Head of caudate nucleus (tissue), 42 donors: ENCODE results near the gene ATF4.

Source experiments
- DNase-seq, 42 donors: peaks; one replicate each; pipeline versions ENCODE4 v3.0.0 to v3.0.0-alpha.2; 2020 to 2021; ENCODE audit warnings: mixed read lengths in 7 of 42
- intact Hi-C: fragments of 100-400 bp; cut with DNase I; formaldehyde crosslinking; loops from one replicate; pipeline ENCODE4 v1.15.0; 2022

Gene ATF4, protein sequence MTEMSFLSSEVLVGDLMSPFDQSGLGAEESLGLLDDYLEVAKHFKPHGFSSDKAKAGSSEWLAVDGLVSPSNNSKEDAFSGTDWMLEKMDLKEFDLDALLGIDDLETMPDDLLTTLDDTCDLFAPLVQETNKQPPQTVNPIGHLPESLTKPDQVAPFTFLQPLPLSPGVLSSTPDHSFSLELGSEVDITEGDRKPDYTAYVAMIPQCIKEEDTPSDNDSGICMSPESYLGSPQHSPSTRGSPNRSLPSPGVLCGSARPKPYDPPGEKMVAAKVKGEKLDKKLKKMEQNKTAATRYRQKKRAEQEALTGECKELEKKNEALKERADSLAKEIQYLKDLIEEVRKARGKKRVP

DNA sequence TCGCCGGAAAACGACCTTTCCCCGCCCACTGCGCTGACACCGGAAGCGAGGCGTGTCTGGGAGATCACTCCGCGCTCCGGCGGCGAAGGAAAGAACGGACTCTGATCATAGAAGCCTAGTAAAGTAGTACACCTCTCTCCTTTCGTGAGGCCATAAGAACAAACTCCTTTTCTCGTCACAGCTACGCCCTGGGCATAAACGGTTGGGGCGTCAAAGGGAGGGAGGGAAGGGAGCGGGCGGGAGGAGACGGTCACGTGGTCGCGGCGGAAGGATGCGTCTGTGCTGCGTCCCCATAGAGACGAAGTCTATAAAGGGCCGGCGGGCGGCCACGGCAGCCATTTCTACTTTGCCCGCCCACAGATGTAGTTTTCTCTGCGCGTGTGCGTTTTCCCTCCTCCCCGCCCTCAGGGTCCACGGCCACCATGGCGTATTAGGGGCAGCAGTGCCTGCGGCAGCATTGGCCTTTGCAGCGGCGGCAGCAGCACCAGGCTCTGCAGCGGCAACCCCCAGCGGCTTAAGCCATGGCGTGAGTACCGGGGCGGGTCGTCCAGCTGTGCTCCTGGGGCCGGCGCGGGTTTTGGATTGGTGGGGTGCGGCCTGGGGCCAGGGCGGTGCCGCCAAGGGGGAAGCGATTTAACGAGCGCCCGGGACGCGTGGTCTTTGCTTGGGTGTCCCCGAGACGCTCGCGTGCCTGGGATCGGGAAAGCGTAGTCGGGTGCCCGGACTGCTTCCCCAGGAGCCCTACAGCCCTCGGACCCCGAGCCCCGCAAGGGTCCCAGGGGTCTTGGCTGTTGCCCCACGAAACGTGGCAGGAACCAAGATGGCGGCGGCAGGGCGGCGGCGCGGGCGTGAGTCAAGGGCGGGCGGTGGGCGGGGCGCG is at the start of gene ATF4:
TSS of gene ATF4 (plus strand) at position 337 of the 880 bp plus-strand sequence. CDS start 884 bp downstream, outside the sequence.
- DNase-seq, result peak; percentile 86 to 98 (median 94)
- intact Hi-C loops, result loop anchor here (2.0 kb wide), 1 partner anchor 18 kb away; the partner anchor contains the start of gene MIEF1

DNA sequence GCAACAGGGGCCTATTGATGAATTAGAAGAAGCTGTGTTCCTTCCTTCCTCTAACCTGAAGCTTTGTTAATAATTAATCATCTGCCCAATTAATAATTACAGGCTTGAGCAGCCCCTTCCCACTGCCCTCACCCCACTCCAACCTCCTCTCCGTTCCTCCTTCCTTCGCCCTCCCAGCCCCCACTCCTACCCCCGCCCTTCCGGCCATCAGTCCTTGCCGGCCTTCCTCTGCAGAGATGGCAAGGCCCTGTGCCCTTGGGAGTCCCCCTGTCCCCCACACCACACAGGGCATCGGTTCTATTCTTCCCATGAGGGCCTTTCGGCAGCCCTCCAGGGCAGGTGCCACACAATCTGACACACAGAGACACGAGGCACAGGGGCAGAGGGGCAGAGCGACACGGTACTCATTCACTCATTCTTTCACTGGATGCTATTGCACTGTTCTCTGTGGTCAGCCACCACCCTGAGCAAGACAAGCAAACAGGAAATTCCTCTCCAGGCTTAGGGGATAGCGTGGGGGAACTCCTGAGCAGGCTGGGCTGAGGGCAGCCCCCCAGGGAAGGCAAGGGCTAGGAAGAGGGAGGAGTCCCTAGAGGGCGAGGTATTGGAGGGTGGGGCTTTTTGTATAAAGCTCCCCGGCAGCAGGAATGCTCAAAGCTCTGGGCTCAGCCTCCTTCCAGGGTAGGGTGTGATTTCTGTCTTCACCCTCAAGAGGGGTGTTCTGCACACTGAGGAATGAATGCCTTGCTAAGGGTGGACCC is 48.8 kb upstream of the ATF4 start:
- intact Hi-C loops, result no loop called here
- peak in 1 of 42 donors; percentile 42 for DNase-seq

DNA sequence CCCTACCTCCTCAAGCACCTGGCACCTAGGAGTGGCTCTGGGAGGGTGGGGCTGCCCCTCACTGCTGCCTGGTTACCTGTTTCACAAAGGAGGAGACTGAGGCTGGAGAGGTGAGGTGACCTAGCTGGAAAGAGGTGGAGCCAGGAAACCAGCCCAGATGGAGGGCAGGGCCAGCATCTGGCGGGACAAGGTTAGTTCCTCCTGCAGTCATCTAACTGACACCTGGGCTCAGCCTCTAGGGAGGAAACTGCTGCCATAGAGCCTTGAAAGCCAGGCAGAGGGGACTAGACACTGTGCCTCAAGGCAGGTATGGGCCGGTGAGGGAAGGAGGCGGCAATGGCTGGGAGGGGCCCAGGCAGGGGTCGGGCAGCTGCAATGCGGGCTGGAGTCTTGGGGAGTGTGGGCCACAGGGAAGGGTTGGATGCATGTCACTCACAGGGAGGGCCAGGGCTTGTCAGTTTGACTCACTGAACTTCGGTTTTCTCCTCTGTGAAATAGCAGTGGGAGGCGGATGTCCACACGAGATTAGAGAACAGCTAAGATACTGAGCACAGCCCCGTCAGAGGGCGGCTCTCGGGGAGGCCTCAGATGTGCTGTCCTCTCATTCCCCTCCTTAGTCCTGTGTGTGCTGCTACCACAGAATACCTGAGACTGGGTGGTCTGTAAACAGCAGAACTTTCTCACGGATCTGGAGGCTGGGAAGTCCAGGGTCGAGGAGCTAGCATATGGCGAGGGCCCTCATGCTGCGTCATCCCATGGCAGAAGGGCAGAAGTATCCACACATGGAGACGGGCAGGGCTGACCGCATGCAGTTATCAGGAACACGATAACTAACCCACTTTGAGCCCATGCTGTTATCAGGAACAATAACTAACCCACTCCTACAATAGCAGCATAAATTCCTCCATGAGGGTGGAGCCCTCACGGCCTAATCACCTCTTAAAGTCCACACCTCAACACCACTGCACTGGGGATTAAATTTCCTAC is 47.5 kb upstream of the ATF4 start:
- intact Hi-C loops, result no loop called here
- DNase-seq, result no peak

DNA sequence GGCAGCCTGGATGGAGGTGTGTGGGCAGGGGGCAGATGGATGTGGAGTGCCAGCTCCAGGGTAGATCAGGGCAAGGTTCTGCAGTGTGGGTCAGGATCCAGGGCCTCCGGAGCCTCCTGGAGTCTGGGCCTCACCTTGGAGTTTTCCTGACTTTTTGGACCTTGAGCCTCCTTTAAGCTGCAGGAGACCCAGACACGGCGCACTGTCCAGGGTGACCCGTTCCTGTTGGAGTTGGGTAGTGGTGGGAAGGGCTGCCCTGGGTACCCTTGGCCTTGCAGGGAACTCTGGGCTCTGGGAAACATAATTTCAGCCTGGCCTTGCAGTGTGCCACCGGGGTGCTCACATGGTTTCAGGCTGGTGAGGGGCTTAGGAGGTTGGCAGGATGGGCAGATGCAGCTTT is 46.5 kb upstream of the ATF4 start:
- DNase-seq, result no peak
- intact Hi-C loops, result no loop called here

DNA sequence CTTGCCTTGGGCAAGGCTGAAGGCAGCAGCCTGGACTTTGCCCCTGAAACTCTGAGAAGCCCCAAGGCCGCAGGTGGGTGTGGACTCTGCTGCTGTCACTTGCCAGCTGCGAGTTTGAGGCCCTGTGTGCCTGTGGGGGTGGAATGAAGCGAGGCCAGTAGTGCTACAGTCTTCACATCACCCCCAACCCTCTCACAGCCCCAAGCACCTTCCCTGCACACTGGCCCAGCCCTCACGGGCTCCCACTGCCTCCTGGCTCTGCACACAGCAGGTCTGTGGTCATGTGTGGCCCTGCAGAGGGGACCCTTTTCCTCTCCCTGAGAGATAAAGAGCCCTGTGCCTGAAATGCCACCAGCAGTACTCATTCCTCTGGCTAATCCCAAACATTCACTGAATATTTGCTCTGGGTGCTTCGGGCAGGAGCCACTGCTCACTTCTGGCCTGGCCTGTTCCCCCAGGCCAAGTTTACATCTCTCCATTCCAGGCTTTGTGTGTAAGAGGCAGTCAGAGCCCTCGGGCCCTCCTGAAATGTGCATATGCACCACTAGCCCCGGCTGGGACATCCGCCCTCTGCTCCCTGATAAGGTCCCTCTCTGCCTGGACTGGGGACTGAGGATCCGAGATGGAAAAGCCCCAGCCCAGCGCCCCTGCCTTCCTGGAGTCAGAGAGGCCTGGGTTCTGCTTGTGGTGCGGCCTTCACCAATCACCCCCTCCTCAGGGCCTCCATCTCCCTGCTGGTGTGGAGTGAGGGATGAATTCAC is 45.8 kb upstream of the ATF4 start:
- no peak for DNase-seq
- intact Hi-C loops, result no loop called here

DNA sequence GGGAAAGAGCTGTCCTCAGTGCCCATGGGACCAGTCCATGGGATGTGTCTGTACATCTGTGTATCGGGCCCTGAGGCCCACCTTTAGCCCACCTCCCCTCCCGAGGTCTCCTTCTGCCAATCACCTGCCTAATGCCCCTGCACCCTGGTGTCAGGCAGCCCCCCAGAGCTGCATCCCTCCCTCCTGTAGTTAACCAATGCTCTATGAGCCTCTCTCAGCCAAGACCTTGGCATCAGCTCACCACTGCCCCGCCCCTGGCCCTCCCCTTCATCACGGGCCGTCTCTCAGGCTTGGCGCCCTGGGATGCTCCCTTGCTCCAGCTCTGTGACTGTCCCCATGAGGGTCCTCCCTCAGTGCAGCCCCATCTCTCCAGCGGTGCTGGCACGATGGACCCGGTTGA is 45.0 kb upstream of the ATF4 start:
- DNase-seq, result peak in 34 of 42 donors; percentile 34 to 86 (median 66)
- intact Hi-C loops, result no loop called here

DNA sequence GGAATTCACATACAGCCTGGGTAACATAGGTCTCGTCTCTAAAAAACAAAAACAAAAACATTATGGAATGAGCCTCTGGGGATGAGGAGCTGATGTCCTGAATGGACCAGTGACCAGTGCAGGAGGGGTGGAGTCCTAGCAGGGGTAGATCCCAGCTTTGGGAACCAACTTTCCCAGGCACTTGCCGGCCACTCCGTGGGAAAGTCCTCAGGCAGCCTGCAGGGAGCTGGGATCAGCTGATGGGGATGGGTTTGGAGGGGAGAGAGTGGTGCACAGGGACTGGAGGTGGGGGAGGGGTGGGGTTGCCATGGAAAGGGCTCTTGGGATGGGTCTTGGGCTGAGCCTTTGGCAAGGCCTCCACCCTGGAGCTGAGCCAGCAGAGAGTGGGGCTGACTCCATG is 44.5 kb upstream of the ATF4 start:
- DNase-seq, result peak in 4 of 42 donors; percentile 36 to 54 (median 44)
- intact Hi-C loops, result no loop called here

DNA sequence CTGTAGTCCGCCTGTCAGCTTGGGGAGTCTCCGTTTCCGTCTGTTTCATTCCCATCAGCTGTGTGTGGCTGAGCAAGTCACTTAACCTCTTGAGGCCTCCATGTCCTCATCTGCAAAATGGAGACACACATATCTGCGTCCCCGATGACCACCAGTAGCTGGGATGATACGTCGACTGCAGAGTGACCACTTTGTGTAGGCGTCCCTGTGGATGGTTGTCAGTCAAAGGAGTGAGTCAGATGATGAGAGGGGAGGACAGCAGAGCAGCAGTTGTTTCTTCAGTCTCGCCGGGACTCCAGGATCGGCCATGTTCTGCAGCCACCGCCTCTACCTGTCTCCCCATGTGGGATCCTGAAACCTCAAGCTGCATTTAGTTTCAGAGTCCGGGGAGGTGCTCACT is 43.7 kb upstream of the ATF4 start:
- intact Hi-C loops, result no loop called here
- DNase-seq, result no peak

DNA sequence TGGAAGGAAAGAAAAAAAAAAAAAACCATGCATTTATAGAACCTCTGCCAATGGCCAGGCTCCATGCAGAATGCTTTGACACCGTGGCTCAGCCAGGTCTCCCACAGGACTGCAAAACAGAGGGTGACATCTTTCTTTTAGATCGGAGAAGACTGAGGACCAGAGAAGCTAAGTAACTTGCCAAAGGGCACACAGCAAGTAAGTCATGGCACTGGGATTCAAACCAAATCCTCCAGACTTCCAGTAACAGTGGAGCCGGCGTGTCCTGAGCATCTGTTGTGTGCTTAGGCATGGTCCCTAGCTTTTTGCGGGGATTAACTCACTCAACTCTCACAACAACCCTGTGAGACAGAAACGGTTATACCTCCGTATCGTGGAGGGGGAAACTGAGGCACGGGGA is 42.8 kb upstream of the ATF4 start:
- intact Hi-C loops, result no loop called here
- DNase-seq, result no peak

DNA sequence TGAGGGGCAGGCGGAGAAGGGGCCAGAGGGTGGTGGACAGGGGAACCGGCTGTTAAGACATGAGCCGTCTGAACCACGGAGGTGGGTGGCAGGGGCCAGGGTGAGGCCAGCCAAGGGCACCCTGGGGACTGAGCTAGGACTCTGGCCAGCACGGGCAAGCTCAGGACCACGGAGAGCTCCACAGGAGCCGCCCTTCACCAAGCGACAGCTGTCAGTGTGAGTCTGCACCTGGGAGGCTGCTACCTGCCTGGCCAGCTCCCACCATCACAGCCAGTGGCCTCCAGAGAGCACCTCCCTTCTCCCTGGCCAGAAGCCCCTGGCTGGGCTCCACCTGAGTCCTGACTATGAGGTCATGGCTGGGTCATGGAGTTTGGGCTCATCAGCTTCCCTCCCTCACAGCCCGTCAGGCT is 41.9 kb upstream of the ATF4 start:
- DNase-seq, result peak in 1 of 42 donors; percentile 43
- intact Hi-C loops, result no loop called here

DNA sequence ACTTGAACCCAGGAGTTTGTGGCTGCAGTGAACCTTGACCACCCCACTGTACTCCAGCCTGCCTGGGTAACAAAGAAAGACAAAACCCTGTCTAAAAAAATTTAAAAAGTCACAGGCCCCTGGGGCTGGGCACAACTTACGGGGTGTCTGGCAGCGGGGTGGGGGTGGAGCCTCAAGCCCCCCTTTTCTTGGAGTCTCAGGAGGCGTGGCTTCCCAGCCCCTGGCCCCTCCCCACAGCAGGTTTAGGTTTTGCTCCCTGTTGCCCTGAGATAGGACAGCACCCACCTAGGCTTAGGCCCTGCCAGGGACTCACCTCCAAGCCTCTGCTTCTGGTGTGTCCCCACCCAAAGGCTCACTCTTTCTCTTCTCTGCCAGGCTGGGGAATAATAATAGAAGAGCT is 41.1 kb upstream of the ATF4 start:
- DNase-seq, result no peak
- intact Hi-C loops, result no loop called here

DNA sequence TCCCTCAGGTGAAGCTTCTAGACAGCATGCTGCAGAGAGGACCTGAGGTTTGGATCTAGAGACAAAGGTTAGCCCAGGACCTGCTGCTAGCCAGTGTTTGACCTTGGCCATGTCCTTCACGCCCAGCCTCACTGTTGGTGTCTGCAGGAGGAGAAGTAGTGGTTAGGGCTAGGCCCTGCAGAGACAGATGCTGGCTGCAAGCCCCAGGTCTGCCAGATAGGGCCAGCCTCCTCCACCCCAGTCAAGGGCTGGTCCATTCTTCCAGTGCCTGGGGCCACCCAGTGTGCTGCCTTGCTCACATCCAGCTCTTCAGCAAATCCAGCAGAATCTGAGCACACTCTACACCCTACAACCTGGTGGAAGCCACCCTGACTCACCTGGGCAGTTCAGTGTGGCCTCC is 39.8 kb upstream of the ATF4 start:
- intact Hi-C loops, result no loop called here
- DNase-seq, result no peak

DNA sequence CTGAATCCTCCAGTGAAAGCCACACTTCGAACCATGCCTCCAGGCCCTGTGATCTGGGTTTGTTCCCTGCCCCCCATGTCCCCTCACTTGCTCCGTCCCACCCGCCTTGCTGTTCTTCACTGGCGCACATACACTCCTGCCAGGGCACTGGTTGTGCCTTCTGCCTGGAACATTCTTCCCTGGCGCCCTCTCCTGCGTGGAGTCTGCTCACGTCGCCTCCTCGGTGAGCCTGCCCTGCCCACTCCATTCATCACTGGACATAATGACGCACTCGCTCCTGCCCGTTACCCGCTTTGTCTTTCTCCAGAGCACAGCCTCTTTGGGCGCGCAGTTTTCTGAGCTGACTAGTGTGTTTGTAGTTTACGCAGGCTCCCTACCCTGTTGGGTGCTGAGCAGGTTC is 39.3 kb upstream of the ATF4 start:
- intact Hi-C loops, result no loop called here
- DNase-seq, result peak in 15 of 42 donors; percentile 38 to 80 (median 62)

DNA sequence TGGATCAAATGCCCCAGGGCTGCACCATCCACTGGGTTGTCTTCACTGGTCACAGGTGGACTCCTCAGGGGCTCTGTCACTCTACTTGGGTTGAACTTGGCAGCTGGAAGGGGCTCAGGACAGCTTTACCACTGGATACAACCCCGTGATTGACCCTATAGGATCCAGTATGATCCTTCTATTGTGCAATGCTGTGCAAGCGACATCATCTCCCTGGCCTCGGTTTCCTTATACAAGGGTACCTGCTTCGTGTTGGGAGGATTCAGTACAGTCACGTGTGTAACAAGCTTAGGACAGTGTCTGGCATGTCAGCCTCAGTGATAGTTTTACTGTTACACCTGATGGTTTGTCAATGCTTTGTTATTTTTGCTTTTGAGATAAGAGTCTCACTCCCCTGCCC is 38.8 kb upstream of the ATF4 start:
- intact Hi-C loops, result no loop called here
- DNase-seq, result no peak

DNA sequence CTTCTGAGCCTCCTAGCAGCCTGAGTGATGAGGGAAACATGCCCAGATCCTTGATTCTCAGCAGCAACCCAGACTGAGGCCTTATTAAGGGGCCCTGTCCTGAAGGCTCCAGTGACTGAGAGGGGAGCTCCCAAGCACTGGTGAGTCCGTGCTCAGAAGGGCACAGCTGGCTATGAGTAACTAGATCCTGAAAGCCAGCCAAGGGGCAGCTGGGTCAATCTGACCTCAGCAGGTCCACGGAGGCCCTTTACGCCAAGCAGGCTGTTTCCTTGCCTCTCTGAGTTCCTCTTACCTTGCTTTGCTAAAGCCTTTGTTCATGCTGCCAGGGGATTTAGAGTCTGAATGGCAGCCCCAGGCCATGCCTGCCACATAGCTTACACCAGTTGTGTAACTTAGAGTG is 37.6 kb upstream of the ATF4 start:
- no peak for DNase-seq
- intact Hi-C loops, result no loop called here

DNA sequence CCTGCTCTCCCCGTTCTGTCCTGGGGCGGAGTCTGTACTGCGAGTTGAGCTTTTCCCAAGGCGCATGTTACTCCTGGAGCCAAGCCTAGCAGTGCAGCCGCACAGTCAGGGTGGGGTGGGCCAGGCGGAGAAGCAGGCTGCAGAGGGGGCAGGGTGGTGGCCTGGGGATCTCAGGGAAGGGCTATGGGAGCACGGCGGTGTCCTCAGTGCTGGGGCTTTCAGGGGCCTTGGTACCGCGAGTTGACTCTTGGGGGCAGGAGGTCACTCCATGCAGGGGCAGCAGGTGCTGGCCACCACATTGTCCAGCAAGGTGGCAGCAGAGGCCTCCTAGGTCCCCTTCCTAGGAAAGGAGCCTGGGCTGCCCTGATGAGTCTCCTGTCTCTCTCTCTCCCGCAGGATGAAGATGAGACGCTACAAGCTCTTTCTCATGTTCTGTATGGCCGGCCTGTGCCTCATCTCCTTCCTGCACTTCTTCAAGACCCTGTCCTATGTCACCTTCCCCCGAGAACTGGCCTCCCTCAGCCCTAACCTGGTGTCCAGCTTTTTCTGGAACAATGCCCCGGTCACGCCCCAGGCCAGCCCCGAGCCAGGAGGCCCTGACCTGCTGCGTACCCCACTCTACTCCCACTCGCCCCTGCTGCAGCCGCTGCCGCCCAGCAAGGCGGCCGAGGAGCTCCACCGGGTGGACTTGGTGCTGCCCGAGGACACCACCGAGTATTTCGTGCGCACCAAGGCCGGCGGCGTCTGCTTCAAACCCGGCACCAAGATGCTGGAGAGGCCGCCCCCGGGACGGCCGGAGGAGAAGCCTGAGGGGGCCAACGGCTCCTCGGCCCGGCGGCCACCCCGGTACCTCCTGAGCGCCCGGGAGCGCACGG is 33.2 kb upstream of the ATF4 start:
- intact Hi-C loops, result no loop called here

More for the DNA sequence above, 33.2 kb upstream of the ATF4 start:
- DNase-seq, result peak in 8 of 42 donors; percentile 45 to 78 (median 58)
